ENCODE measurements around the gene TNFSF13B.
"Not testable (repeated sequence)": the region's sequence is repeated elsewhere in the genome, so short reads cannot be mapped to it uniquely, and the experiment has no call there.

The TNFSF13B gene

GRCh38 chr13:108283110-108283509, 13.6 kb downstream of the TNFSF13B start:
- no peak for DNase-seq

DNA sequence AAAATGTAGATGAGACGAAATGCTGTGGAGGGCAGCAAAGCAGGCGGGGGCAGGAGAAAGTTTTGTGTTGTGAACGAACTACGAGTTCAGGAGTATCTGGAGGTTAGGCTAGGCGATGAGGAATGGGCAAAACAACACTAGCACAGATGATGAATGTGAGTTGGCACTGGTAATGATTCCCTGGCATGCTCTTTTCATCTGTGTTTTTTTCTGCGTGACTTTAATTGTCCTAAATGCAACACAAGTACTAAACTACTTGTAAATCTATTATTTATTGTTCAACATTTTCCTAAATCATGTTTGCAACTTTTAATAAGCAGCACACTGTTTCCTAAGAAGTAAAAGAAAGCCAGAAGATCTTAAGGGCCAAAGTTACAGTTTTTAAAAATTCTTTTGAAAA, 19.2 kb downstream of the TNFSF13B start:
- no peak for DNase-seq

DNA sequence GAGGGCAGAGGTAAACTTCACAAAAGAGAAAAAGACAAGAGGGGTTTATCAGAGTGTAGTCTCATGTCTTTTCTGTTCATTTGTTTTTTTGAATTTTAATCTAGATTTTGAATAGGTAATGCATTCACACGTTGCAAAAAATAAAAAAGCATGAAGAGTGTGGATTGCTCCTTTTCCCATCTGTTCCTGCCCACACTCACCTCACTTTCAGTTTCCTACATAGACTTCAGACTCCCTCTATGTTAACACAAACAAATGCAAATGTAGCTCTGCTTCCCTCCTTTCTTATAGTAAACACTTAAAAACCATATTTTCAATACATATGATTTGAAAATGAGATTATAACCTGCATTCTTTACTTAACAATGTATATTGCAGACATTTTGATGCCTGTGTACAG, 20.3 kb downstream of the TNFSF13B start:
- no peak for DNase-seq

DNA sequence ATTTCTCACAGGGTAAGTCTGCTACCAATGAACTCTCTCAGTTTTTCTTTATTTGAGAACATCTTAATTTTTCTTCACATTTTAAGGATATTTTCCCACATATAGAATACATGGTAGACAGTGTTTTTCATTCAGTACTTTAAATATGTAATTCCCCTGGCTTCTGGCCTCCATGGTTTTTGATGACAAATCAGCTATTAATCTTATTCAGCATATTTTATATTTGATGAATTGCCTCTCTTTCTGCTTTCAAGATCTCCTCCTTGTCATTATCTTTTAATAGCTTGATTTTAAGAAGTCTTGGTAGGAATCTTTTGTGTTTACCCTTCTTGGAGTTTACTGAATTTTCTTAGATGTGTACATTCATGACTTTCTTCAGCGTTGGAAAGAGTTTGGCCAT, 27.6 kb downstream of the TNFSF13B start:
- DNase-seq = no peak

- no peak for DNase-seq
These were observed 32.8 kb downstream of the TNFSF13B start for GRCh38 chr13:108302279-108302678.

DNA sequence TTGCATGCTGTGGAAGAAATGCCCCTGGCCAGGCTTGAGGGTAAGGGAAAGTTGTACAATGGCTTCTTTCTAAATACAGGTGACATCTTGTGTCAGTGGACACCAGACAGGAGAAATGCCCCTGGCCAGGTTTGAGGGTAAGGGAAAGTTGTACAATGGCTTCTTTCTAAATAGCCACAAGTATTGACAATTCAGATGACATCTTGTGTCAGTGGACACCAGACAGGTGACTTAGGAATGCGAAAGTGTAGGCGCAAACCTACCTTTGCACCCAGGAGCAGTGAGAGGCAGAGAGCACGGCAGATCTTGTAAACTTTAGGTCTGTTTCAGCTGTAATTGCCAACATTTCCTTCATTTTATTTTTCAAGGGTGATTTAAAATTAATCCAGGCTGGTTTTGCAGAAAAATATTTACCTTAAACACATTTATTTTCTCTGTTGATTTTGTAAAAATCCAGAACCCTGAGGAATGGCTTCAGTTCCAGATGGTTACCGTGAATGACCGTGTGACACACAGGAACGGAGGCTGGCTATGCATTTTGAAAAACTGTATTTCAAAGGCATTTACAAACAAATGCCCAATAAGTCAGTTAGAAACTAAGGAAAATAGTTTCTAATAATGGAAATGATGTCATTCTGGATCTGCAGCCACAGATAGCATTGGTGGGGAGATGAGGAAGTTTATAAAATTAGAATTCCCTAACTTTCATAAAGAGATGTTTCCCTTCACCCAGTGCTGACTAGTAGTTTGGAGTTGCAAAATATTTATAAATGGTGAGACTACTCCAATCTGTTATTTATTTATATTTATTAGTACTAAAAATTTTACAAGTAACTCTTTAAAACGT, 34.9 kb downstream of the TNFSF13B start:
- DNase-seq = no peak

- no peak for DNase-seq
These were observed 36.1 kb downstream of the TNFSF13B start for GRCh38 chr13:108305655-108306054.

- no peak for DNase-seq
These were observed 37.3 kb downstream of the TNFSF13B start for GRCh38 chr13:108306860-108307259.

GRCh38 chr13:108311596-108311995, 42.1 kb downstream of the TNFSF13B start:
- DNase-seq = not testable (repeated sequence)

GRCh38 chr13:108313382-108313781, 43.9 kb downstream of the TNFSF13B start:
- no peak for DNase-seq

DNA sequence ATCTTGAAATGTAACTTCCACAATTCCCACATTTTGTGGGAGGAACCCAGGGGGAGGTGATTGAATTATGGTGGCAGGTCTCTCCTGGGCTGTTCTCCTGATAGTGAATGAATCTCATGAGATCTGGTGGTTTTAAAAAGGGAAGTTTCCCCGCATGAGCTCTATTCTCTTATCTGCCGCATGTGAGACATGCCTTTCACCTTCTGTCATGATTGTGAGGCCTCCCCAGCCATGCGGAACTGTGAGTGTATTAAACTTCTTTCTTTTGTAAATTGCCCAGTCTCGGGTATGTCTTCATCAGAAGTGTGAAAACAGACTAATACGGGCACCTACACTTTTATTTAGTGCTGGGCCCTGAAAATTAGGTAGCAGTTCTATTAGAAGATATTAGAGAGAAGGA, 45.8 kb downstream of the TNFSF13B start:
- no peak for DNase-seq

DNA sequence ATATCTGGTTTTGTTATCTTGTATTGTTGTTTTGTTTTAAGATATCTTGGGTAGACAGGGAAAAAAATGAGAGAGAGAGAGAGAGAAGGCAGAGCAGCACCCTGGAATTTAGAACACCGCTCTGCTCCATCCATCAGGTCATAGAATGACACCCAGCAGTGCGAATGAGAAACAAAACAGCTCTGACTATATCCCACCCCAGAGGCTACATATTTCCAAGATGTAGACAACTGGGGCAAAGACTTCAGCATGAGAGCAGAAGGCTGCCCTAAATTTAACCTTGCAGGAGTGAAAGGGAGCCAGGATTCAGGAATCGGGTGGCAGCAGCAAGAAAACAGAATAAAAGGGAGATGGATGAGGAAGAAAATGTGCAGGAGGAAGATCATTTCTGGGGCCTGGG, 46.5 kb downstream of the TNFSF13B start:
- no peak for DNase-seq

- DNase-seq = no peak
These were observed 46.9 kb downstream of the TNFSF13B start for GRCh38 chr13:108316413-108316812.

GRCh38 chr13:108322206-108322824, 52.8 kb downstream of the TNFSF13B start:
- DNase-seq = no peak

DNA sequence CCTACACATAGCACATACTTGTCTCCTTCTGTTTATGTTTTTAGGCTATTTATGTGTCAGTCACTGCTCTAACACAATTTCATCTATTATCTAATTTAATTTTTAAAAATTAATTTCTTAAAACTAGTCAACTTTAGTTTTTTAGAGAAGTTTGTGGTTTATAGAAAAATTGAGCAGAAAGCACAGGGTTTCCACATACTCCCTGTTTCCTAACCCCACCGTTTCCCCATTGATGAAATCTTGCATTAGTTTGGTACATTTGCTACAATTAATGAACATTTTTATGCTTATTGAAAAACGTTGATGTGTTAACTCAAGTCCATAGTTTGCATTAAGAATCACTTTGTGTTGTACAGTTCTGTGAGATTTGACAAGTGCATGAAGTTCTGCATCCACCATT, 53.5 kb downstream of the TNFSF13B start:
- no peak for DNase-seq

DNA sequence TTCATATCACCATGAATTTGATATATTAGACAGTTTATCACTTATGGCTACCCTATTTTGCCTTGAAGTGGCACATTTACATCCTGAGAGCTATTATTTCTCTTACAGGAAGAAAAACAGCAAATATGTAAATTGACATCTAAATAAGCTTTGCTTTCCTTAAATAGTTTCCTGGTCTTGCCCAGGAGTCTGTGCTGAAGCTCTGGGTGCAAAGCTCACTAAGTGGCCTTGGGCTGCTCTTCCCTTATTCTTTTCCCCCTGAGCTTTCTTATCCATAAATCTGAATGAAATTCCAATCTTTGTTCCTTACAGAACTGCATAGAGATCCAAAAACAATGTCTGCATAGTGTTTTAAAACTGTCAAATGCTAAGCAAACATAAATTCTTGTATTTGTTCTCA, 56.3 kb downstream of the TNFSF13B start:
- DNase-seq = no peak

GRCh38 chr13:108326309-108326708, 56.8 kb downstream of the TNFSF13B start:
- no peak for DNase-seq

- no peak for DNase-seq
These were observed 59.3 kb downstream of the TNFSF13B start for GRCh38 chr13:108328848-108329247.

DNA sequence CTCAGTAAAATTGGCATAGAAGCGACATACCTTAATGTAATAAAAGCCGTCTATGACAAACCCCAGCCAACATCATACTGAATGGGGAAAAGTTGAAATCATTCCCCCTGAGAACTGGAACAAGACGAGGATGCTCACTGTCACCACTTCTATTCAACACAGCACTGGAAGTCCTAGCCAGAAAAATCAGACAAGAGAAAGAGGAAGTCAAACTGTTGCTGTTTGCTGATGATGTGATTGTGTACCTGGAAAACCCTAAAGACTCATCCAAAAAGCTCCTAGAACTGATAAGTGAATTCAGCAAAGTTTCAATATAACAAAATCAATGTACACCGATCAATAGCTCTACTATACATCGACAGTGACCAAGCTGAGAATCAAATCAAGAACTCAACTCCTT, 63.3 kb downstream of the TNFSF13B start:
- no peak for DNase-seq

- no peak for DNase-seq
These were observed 73.1 kb downstream of the TNFSF13B start for GRCh38 chr13:108342369-108343289.

DNA sequence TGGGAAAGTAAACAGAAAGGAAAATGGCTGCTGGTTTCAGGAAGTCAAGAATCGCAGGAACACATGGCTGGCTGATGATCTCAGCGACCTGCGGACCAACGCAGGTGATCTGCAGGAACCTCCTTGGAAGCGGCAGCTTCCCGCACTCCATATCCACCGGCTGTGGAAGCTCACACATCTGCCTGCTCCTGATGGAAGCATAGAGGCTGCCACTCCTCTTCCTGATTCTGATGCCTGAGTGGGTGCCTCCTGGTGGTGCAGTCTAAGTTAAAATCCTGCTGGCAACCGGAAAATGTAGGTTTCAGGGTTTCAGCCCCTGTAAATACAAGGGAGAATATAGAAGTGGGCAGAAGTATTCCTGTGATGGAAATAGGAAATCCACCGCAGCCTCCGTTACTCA, 75.5 kb downstream of the TNFSF13B start:
- DNase-seq = no peak

DNA sequence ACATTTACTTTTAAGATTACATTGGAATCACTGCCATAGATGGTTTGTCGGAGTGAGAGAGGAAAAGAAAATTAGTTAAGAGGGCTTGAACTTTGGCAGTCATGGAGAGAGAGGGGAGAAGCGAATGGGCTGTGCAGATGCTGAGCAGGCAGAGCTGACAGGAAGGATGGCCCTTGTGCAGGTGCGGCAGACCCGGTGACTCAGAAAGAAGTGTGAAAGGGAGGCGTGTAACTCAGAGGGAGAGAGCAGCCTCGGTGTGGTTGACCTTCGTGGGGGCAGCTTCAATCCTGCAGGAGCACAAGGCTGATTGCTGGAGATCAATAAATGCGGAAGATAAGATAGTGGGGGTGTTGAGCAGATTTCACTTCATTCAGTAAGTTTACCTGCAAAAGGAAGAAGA, 76.9 kb downstream of the TNFSF13B start:
- peak; percentile 74 for DNase-seq

- no peak for DNase-seq
These were observed 79.8 kb downstream of the TNFSF13B start for GRCh38 chr13:108349269-108349668.

GRCh38 chr13:108350579-108350978, 81.1 kb downstream of the TNFSF13B start:
- DNase-seq = no peak
